Keratinocyte (primary cell): ENCODE measurements around the gene WDR26. TPM values are rescaled to one million over a fixed set of nuclear protein-coding genes. Genes with fewer than 3 reads are reported as not detected.
"Not testable (repeated sequence)": the region's sequence is repeated elsewhere in the genome, so short reads cannot be mapped to it uniquely, and the experiment has no call there.

Experiments used
- DNase-seq: peaks from one replicate; pipeline ENCODE4 v3.0.0-alpha.2; 2011; ENCODE audit warnings: low read depth, missing footprints, low spot score
- FAIRE-seq: peaks from 2 replicates; lab custom pipeline; 2011; peaks lifted over from hg19 to GRCh38; lab: Jason Lieb, UNC
- H2AFZ ChIP-seq: 2 replicates; pipeline ENCODE4 v1.6.0; 2012; ENCODE audit warnings: low read length, control low read depth, inconsistent platforms; ENCODE audit not compliant: control insufficient read depth
- H3K27ac ChIP-seq: 2 replicates; pipeline ENCODE4 v1.5.1; 2011; ENCODE audit warnings: low read length; ENCODE audit not compliant: control insufficient read depth, insufficient read depth
- H3K27me3 ChIP-seq: 3 replicates; pipeline ENCODE4 v1.6.0; 2011; ENCODE audit warnings: low read length; ENCODE audit not compliant: control insufficient read depth, insufficient read depth; ENCODE audit errors: extremely low read depth
- H3K36me3 ChIP-seq, 2 experiments: 2 replicates in 1 of 2; 3 replicates in 1 of 2; pipeline ENCODE4 v1.5.1; 2011; ENCODE audit warnings: low read length in 2 of 2, mild to moderate bottlenecking in 1 of 2; ENCODE audit not compliant: control insufficient read depth in 2 of 2, insufficient read depth in 2 of 2; ENCODE audit errors: extremely low read depth in 1 of 2
- H3K4me1 ChIP-seq: 3 replicates; pipeline ENCODE4 v1.5.1; 2011; ENCODE audit warnings: low read length; ENCODE audit not compliant: control insufficient read depth, insufficient read depth; ENCODE audit errors: extremely low read depth
- H3K4me2 ChIP-seq: 3 replicates; pipeline ENCODE4 v1.6.0; 2011; ENCODE audit warnings: low read depth, low read length; ENCODE audit not compliant: control insufficient read depth, insufficient read depth; ENCODE audit errors: extremely low read depth
- H3K4me3 ChIP-seq, 3 experiments: fragments of 200-600 bp in 1 of 3; sonication (generic) in 1 of 3; 2 replicates in 2 of 3; 3 replicates in 1 of 3; pipeline ENCODE4 v1.5.1; 2011 to 2016; ENCODE audit warnings: low read length in 3 of 3, mild to moderate bottlenecking in 3 of 3, control low read depth in 2 of 3, inconsistent platforms in 1 of 3, low read depth in 1 of 3, mixed read lengths in 1 of 3, mixed run types in 1 of 3, moderate library complexity in 1 of 3; ENCODE audit not compliant: control insufficient read depth in 2 of 3, insufficient read depth in 2 of 3; ENCODE audit errors: extremely low read depth in 1 of 3
- H3K79me2 ChIP-seq: 2 replicates; pipeline ENCODE4 v1.6.0; 2012; ENCODE audit warnings: low read length; ENCODE audit not compliant: control insufficient read depth, insufficient read depth
- H3K9ac ChIP-seq: 3 replicates; pipeline ENCODE4 v1.6.0; 2011; ENCODE audit warnings: low read length; ENCODE audit not compliant: control insufficient read depth, insufficient read depth; ENCODE audit errors: extremely low read depth
- H3K9me1 ChIP-seq: 3 replicates; pipeline ENCODE4 v1.6.0; 2011; ENCODE audit warnings: low read length; ENCODE audit not compliant: control insufficient read depth, insufficient read depth; ENCODE audit errors: extremely low read depth
- H3K9me3 ChIP-seq: 2 replicates; pipeline ENCODE4 v1.5.1; 2012; ENCODE audit warnings: low read depth, low read length; ENCODE audit not compliant: control insufficient read depth
- H4K20me1 ChIP-seq: 3 replicates; pipeline ENCODE4 v1.6.0; 2011; ENCODE audit warnings: low read length; ENCODE audit not compliant: control insufficient read depth, insufficient read depth; ENCODE audit errors: extremely low read depth
- EZH2 ChIP-seq: IDR thresholded peaks from one replicate; pipeline ENCODE4 v1.6.1; 2012; ENCODE audit warnings: inconsistent platforms, mild to moderate bottlenecking, low read length, moderate library complexity
- dilution Hi-C: fragments of 300-500 bp; cut with MboI; formaldehyde crosslinking; loops from one replicate; pipeline ENCODE4 v1.7.0; 2020; ENCODE audit warnings: low sequenced_read_pairs; ENCODE audit not compliant: extremely low pct_ligation_motif_present
- polyA plus RNA-seq, 5 experiments: library from polyadenylated mRNA; depleted of rRNA in 3 of 5; stranded (reverse) in 3 of 5; stranded (forward) in 1 of 5; unstranded in 1 of 5; fragments of >200 nt; gene quantifications; 1 replicate in 1 of 5; 2 replicates in 3 of 5; 3 replicates in 1 of 5; pipeline versions ENCODE4 v1.2.1 to v1.2.3, GENCODE V29; 2011 to 2012; ENCODE audit warnings: missing spikeins in 2 of 5, low read depth in 1 of 5, low replicate concordance in 1 of 5
- TF ChIP-seq, protein P1 (sequence below), 3 experiments: IDR thresholded peaks in 1 of 3; conservative IDR thresholded peaks in 1 of 3; optimal IDR thresholded peaks in 1 of 3; 2 replicates in 2 of 3; 3 replicates in 1 of 3; pipeline versions ENCODE3 to v1.5.1; 2011; ENCODE audit warnings: low read length in 3 of 3, mild to moderate bottlenecking in 3 of 3, moderate library complexity in 2 of 3, control low read depth in 1 of 3, inconsistent platforms in 1 of 3; ENCODE audit not compliant: insufficient read depth in 2 of 3; ENCODE audit errors: extremely low read depth in 1 of 3

WDR26 gene
- polyA plus RNA-seq, 1 donor (not counting 4 experiments of a cell fraction or from before 2014, with no cell fraction given): 46.4 TPM

DNA sequence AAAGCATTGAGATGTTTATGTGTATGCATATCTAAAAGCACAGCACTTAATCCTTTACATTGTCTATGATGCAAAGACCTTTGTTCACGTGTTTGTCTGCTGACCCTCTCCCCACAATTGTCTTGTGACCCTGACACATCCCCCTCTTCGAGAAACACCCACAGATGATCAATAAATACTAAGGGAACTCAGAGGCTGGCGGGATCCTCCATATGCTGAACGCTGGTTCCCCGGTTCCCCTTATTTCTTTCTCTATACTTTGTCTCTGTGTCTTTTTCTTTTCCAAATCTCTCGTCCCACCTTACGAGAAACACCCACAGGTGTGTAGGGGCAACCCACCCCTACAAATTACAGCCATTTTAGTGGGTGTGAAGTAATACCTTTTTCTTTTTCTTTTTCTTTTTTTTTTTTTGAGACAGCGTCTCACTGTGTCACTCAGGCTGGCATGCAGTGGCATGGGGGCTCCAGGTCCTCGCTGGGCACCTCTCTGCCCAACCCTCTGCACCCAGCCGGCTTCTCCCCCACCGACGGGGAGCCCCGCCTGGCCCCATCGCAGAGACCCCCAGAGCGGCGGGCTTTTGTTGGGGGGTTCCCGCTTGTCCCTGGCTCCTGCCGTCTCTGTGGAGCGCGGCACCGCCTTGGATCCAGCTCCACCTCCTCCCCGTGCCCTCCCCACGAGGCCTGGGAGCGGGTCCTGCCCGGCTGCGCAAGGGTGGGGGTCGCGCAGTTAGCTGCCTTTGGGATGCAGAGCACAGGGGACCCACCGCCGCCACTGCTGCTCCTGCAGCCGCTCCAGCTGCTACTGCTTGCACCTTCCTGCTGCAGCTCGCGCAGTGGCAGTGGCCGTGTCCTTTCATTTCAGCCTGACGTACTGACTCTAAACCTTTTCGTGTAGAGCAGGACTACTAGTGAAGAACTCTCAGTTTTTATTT lies 93.9 kb downstream of the WDR26 start:
- H3K27me3 ChIP-seq, H3K9me3 ChIP-seq, H3K27ac ChIP-seq, H4K20me1 ChIP-seq, FAIRE-seq, DNase-seq, H3K36me3 ChIP-seq, H3K9me1 ChIP-seq, dilution Hi-C loops, H3K79me2 ChIP-seq, H3K4me1 ChIP-seq: not testable (repeated sequence)
- peak overlapping the region; percentile 36 to 59 (median 57) for H3K4me3 ChIP-seq
- peak overlapping the region; percentile 85 for H3K4me2 ChIP-seq
- H2AFZ ChIP-seq: peak overlapping the region; percentile 82
- peak overlapping the region; percentile 22 for H3K9ac ChIP-seq

DNA sequence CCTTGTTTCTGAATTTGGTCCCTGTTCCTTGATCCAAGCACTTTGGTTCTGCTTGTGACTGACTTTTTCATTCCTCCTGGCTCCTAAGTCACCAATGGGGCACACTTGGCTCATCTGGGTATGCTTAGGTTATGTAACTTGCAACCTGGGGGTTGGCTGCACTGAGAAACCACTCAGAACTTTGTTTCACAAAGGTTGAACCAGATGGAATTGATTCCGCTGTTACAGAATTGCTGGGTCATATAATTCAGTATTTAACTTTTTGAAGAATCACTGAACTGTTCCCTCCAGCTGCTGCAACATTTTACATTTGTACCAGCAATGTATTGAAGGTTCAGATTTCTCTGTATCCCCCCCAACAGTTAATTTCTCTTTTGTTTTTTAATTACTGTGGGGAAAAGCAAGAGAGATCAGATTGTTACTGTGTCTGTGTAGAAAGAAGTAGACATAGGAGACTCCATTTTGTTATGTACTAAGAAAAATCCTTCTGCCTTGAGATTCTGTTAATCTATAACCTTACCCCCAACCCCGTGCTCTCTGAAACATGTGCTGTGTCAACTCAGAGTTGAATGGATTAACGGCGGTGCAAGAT lies 95.1 kb downstream of the WDR26 start:
- FAIRE-seq: no peak
- H3K9me1 ChIP-seq: no peaks in the 10 kb centered on the region
- H3K9ac ChIP-seq: no peak overlapping the region
- H4K20me1 ChIP-seq: no peaks in the 10 kb centered on the region
- no peaks in the 10 kb centered on the region for H3K36me3 ChIP-seq
- TF ChIP-seq, protein P1, sequence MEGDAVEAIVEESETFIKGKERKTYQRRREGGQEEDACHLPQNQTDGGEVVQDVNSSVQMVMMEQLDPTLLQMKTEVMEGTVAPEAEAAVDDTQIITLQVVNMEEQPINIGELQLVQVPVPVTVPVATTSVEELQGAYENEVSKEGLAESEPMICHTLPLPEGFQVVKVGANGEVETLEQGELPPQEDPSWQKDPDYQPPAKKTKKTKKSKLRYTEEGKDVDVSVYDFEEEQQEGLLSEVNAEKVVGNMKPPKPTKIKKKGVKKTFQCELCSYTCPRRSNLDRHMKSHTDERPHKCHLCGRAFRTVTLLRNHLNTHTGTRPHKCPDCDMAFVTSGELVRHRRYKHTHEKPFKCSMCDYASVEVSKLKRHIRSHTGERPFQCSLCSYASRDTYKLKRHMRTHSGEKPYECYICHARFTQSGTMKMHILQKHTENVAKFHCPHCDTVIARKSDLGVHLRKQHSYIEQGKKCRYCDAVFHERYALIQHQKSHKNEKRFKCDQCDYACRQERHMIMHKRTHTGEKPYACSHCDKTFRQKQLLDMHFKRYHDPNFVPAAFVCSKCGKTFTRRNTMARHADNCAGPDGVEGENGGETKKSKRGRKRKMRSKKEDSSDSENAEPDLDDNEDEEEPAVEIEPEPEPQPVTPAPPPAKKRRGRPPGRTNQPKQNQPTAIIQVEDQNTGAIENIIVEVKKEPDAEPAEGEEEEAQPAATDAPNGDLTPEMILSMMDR (optimal IDR thresholded peaks at IDR 0.05 in 1 of 3, IDR thresholded peaks at IDR 0.05 in 1 of 3, conservative IDR thresholded peaks at IDR 0.05 in 1 of 3; ENCODE audit: extremely low read depth in 1 of 3, insufficient read depth in 2 of 3, low read length in 3 of 3): no peak
- TF ChIP-seq EZH2: no peak
- dilution Hi-C loops: no loop called here
- DNase-seq: no peak
- H3K4me1 ChIP-seq: peaks cover 3% of the 10 kb centered on the region
- no peak overlapping the region for H2AFZ ChIP-seq
- peaks cover 4% of the 10 kb centered on the region for H3K27me3 ChIP-seq
- no peak overlapping the region for H3K4me2 ChIP-seq
- H3K27ac ChIP-seq: no peak overlapping the region
- no peak overlapping the region for H3K4me3 ChIP-seq
- H3K9me3 ChIP-seq: no peaks in the 10 kb centered on the region
- no peaks in the 10 kb centered on the region for H3K79me2 ChIP-seq
